Activated B cell treated with CpG ODN at 0.5 μM for 24 hours (primary cell): ENCODE data around the gene ADAMTS6. TPM values are rescaled to one million over a fixed set of nuclear protein-coding genes. Genes with fewer than 3 reads are reported as not detected.

Experiments used
- ATAC-seq: fragments of 200-7000 bp; cut with Tn5 transposase; one replicate; pipeline ENCODE4 v1.10.0; 2021; ENCODE audit warnings: low read depth, mild to moderate bottlenecking, moderate library complexity
- CTCF ChIA-PET: fragments of 350-600 bp; sonication (Branson Sonifier 250); formaldehyde crosslinking; loops from one replicate; lab custom pipeline; 2021; ENCODE audit warnings: antibody characterized with exemption; lab: Charles Lee
- POLR2A ChIA-PET: fragments of 350-600 bp; sonication (Branson Sonifier 250); formaldehyde crosslinking; loops from one replicate; lab custom pipeline; 2021; ENCODE audit warnings: antibody characterized with exemption; lab: Charles Lee
- DNase-seq: peaks from one replicate; pipeline ENCODE4 v3.0.0; 2022
- H3K27ac Mint-ChIP-seq: one replicate; pipeline ENCODE4 v1.8.0; 2020; ENCODE audit warnings: mixed read lengths
- H3K27me3 Mint-ChIP-seq: one replicate; pipeline ENCODE4 v1.8.0; 2021; ENCODE audit warnings: mixed read lengths
- H3K36me3 Mint-ChIP-seq: one replicate; pipeline ENCODE4 v1.8.0; 2021; ENCODE audit warnings: low read depth, mixed read lengths
- H3K4me1 Mint-ChIP-seq: one replicate; pipeline ENCODE4 v1.8.0; 2021; ENCODE audit warnings: mixed read lengths
- H3K4me3 Mint-ChIP-seq: one replicate; pipeline ENCODE4 v1.8.0; 2020; ENCODE audit warnings: mild to moderate bottlenecking, mixed read lengths
- H3K9me3 Mint-ChIP-seq: one replicate; pipeline ENCODE4 v1.8.0; 2020; ENCODE audit warnings: mixed read lengths
- intact Hi-C: fragments of 100-400 bp; cut with micrococcal nuclease; formaldehyde crosslinking; loops from one replicate; pipeline ENCODE4 v1.15.1; 2024
- total RNA-seq: library from RNA; stranded (reverse); gene quantifications from 2 replicates; pipeline ENCODE4 v1.2.3, GENCODE V29; 2022
- TF ChIP-seq, protein P1 (sequence below): fragments of 200-600 bp; IDR thresholded peaks from one replicate; pipeline ENCODE4 v1.8.0; 2022; ENCODE audit warnings: antibody characterized with exemption, mild to moderate bottlenecking

The ADAMTS6 gene
- total RNA-seq, 1 donor from 2014 or later = 3.2 TPM

DNA sequence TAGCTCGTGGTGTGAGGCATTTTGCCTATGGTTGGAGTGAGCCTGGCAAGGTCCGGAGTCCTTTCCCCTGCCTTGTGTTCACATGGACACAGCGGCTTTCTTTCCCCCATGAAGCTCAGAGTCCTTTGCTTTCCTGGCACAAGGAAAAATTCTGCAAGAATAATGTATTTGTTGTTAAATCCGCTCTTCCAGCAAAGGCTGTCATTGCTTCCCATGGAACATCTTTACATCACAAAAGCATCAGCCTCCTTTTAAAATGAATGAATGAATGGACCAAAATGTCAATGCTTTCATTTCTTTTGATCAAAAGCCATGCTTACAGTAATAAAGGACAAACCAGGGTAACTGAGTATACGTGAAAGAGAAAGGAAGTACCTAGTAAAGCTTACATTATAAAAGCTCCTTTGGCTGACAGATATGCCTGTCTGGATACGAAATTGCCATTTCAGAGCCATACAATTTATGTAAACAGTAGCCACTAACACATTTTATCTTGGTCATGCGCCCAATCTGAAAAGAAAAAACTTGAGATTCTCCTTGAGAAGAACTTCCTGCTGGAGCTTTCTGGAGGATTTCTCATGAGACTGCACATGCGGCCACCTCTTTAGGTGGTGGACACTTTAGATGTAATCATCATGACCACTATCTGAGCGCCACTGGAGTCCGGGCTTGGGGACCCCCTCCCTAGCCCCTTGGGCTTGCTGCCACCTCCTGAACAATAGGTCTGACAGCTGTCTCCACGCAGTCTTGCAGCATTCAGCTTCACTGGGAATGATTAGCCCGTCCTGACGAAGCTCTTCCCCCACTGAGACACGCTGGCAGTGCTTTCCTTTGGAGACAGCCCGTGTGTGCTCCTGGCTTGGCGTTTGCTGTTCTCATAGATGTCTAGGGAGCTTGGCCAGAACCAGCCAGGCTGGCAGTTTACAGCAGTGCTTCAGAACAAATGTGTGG is 355.9 kb downstream of the ADAMTS6 start:
- no peaks in the 10 kb centered on the region for H3K36me3 Mint-ChIP-seq
- no peak overlapping the region for H3K27ac Mint-ChIP-seq
- no peaks in the 10 kb centered on the region for H3K9me3 Mint-ChIP-seq
- TF ChIP-seq, protein P1, sequence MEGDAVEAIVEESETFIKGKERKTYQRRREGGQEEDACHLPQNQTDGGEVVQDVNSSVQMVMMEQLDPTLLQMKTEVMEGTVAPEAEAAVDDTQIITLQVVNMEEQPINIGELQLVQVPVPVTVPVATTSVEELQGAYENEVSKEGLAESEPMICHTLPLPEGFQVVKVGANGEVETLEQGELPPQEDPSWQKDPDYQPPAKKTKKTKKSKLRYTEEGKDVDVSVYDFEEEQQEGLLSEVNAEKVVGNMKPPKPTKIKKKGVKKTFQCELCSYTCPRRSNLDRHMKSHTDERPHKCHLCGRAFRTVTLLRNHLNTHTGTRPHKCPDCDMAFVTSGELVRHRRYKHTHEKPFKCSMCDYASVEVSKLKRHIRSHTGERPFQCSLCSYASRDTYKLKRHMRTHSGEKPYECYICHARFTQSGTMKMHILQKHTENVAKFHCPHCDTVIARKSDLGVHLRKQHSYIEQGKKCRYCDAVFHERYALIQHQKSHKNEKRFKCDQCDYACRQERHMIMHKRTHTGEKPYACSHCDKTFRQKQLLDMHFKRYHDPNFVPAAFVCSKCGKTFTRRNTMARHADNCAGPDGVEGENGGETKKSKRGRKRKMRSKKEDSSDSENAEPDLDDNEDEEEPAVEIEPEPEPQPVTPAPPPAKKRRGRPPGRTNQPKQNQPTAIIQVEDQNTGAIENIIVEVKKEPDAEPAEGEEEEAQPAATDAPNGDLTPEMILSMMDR = no peak
- H3K4me1 Mint-ChIP-seq = no peaks in the 10 kb centered on the region
- ATAC-seq (no peak), DNase-seq (no peak)
- ChIA-PET CTCF (no interaction called here), POLR2A (interaction anchor here (0.6 kb wide), 1 partner anchor 165 kb away, joined by 3 read pairs; no protein-coding TSS in a partner anchor)
- no peak overlapping the region for H3K4me3 Mint-ChIP-seq
- H3K27me3 Mint-ChIP-seq = no peaks in the 10 kb centered on the region
- intact Hi-C loops = no loop called here

GRCh38 chr5:65121880-65122436 is 359.8 kb downstream of the ADAMTS6 start:
- Mint-ChIP-seq H3K4me3 (no peak overlapping the region), H3K4me1 (no peaks in the 10 kb centered on the region), H3K27ac (no peak overlapping the region), H3K36me3 (no peaks in the 10 kb centered on the region), H3K27me3 (no peaks in the 10 kb centered on the region), H3K9me3 (peaks cover 5% of the 10 kb centered on the region)
- DNase-seq (no peak), ATAC-seq (no peak)
- ChIA-PET CTCF (no interaction called here), POLR2A (no interaction called here)
- intact Hi-C loops = no loop called here
- TF ChIP-seq, protein P1 = no peak

GRCh38 chr5:65120371-65120967 is 361.3 kb downstream of the ADAMTS6 start:
- ChIA-PET CTCF (no interaction called here), POLR2A (interaction anchor here (0.6 kb wide), 1 partner anchor 27 kb away, joined by 6 read pairs; no protein-coding TSS in a partner anchor)
- no peak overlapping the region for H3K4me3 Mint-ChIP-seq
- H3K9me3 Mint-ChIP-seq = peaks cover 5% of the 10 kb centered on the region
- H3K27ac Mint-ChIP-seq = no peak overlapping the region
- TF ChIP-seq, protein P1 = no peak
- DNase-seq (no peak), ATAC-seq (no peak)
- H3K36me3 Mint-ChIP-seq = no peaks in the 10 kb centered on the region
- no peaks in the 10 kb centered on the region for H3K4me1 Mint-ChIP-seq
- no peaks in the 10 kb centered on the region for H3K27me3 Mint-ChIP-seq
- intact Hi-C loops = no loop called here

DNA sequence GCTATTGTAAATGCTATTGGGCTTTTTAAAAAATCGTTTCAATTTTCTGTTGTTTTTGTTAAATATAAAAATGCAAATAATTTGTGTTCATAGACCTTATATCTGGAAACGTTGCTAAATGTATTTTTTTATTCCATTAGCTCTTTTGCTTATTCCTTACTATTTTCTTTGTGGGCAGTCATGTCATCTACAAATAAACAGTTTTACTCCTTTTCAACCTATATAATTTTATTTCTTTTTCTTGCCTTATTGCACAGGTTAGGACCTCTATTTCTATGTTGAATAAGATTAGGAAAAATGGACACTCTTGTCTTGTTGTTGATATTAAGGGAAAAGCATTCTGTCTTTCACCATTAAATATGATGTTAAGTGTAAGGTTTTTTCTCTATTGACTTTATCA is 364.2 kb downstream of the ADAMTS6 start:
- H3K4me1 Mint-ChIP-seq = no peaks in the 10 kb centered on the region
- ChIA-PET POLR2A (no interaction called here), CTCF (no interaction called here)
- intact Hi-C loops = no loop called here
- peaks cover 5% of the 10 kb centered on the region for H3K9me3 Mint-ChIP-seq
- no peaks in the 10 kb centered on the region for H3K36me3 Mint-ChIP-seq
- no peak for DNase-seq
- H3K4me3 Mint-ChIP-seq = no peak overlapping the region
- no peak for ATAC-seq
- TF ChIP-seq, protein P1 = no peak
- H3K27me3 Mint-ChIP-seq = no peaks in the 10 kb centered on the region
- no peak overlapping the region for H3K27ac Mint-ChIP-seq

DNA sequence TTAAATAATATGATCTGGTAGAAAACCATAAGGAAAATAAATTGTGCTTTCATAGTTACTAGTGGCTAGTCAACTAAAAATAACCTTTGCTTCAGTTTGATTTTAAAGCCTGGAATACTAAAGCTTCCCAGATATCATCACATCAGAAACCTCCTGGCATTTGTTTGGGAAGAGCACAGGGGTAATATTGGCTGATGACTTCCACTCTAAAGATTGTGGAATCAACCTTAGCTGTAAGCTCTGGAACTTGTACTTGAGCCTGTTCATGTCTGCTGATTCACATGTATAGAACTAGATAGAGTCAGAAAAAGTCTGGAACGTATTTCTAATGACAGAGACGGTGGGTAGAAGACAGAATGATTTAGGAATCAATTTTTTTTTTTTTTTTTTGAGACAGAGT is 367.9 kb downstream of the ADAMTS6 start:
- Mint-ChIP-seq H3K4me3 (no peak overlapping the region), H3K36me3 (no peaks in the 10 kb centered on the region), H3K27ac (no peak overlapping the region), H3K9me3 (peaks cover 5% of the 10 kb centered on the region), H3K4me1 (no peaks in the 10 kb centered on the region), H3K27me3 (no peaks in the 10 kb centered on the region)
- POLR2A ChIA-PET = no interaction called here
- no peak for ATAC-seq
- TF ChIP-seq, protein P1 = no peak
- intact Hi-C loops = no loop called here
- DNase-seq = no peak
- CTCF ChIA-PET = no interaction called here
